ENCODE data around the gene SH3YL1.

SH3YL1 gene

DNA sequence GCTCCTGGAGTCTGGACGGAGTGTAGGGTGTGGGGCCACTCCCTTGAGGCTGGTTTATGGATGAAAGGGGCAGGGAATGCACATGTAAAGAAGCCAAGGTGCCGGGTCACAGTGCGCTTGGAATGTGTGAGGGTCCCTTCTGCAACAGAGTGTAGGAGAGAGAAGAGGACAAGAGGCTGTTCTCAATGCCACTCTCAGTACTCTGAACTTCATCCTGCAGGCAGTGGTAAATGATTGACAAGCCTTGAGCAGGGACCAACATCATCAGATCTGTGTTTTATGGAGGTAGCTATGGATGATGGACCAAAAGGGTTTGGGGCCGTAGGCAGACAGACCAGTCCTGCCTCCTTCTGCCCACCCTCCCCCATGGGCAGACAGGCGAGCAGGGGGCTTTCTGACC is 31.3 kb upstream of the SH3YL1 start:
- Histone ChIP-seq H3K79me2 (ENCODE audit: insufficient read depth, low read length) (no peaks in the 10 kb centered on the region), H3K4me2 (ENCODE audit: low read depth, low read length, poor library complexity, severe bottlenecking) (no peak overlapping the region), H3K36me3 (ENCODE audit: low read length) (no peaks in the 10 kb centered on the region), H3K9ac (ENCODE audit: low read length) (no peak overlapping the region), H3K9me2 (replicated peaks; ENCODE audit: insufficient read depth, low read length) (no peaks in the 10 kb centered on the region), H4K20me1 (ENCODE audit: low read depth, low read length) (no peaks in the 10 kb centered on the region), H3K27ac (ENCODE audit: low read depth, low read length) (no peak overlapping the region), H2AFZ (ENCODE audit: low read depth, low read length, severe bottlenecking) (no peak overlapping the region), H3K9me3 (ENCODE audit: insufficient read depth, low read length) (no peaks in the 10 kb centered on the region), H3K4me3 (ENCODE audit: insufficient read depth, low read length, poor library complexity, severe bottlenecking) (no peak overlapping the region), H3F3A (ENCODE audit: insufficient read depth) (no peaks in the 10 kb centered on the region), H3K27me3 (ENCODE audit: low read length) (no peaks in the 10 kb centered on the region)
- TF ChIP-seq, protein P1, sequence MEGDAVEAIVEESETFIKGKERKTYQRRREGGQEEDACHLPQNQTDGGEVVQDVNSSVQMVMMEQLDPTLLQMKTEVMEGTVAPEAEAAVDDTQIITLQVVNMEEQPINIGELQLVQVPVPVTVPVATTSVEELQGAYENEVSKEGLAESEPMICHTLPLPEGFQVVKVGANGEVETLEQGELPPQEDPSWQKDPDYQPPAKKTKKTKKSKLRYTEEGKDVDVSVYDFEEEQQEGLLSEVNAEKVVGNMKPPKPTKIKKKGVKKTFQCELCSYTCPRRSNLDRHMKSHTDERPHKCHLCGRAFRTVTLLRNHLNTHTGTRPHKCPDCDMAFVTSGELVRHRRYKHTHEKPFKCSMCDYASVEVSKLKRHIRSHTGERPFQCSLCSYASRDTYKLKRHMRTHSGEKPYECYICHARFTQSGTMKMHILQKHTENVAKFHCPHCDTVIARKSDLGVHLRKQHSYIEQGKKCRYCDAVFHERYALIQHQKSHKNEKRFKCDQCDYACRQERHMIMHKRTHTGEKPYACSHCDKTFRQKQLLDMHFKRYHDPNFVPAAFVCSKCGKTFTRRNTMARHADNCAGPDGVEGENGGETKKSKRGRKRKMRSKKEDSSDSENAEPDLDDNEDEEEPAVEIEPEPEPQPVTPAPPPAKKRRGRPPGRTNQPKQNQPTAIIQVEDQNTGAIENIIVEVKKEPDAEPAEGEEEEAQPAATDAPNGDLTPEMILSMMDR (IDR thresholded peaks at IDR 0.05; ENCODE audit: insufficient read depth, low read length, poor library complexity, severe bottlenecking), result no peak
- TF ChIP-seq EZH2phosphoT487 (conservative IDR thresholded peaks at IDR 0.05; ENCODE audit: low read length), result no peak

DNA sequence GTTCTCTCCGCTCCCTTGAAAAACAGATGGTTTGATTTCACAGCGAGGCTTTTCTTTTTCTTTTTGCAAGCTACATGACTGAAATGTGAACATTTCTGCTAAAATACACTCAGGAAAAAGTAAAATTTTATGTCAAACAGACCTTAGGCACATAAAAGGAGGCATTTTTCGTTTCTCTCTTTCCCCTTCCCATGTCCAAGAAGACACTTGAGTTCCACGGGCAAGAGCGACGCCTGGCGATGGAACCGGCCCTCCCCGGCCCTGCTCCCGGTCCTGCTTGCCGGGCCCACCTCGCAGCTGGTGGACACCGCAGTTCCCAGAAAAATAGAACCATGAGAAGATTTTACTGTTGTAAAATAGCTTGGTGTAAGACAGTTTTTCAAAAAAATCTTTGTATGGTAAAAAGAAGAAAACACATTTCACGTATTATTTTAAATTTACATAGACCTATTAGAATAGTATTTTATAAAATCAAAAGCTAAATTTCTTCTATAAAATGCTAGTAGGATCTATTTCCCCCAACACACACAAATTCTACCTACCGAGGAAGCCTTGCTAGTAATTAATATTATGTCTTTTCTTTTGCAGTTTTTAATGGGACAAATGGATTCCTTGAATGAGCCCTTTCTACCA is 26.4 kb upstream of the SH3YL1 start:
- no peaks in the 10 kb centered on the region for H3K9me3 ChIP-seq (ENCODE audit: insufficient read depth, low read length)
- H3K9me2 ChIP-seq (replicated peaks; ENCODE audit: insufficient read depth, low read length), result no peaks in the 10 kb centered on the region
- H3K36me3 ChIP-seq (ENCODE audit: low read length), result no peaks in the 10 kb centered on the region
- TF ChIP-seq EZH2phosphoT487 (conservative IDR thresholded peaks at IDR 0.05; ENCODE audit: low read length), result no peak
- TF ChIP-seq, protein P1 (IDR thresholded peaks at IDR 0.05; ENCODE audit: insufficient read depth, low read length, poor library complexity, severe bottlenecking), result no peak
- no peak overlapping the region for H3K27ac ChIP-seq (ENCODE audit: low read depth, low read length)
- no peaks in the 10 kb centered on the region for H4K20me1 ChIP-seq (ENCODE audit: low read depth, low read length)
- no peaks in the 10 kb centered on the region for H3F3A ChIP-seq (ENCODE audit: insufficient read depth)
- H3K9ac ChIP-seq (ENCODE audit: low read length), result no peak overlapping the region
- H2AFZ ChIP-seq (ENCODE audit: low read depth, low read length, severe bottlenecking), result no peak overlapping the region
- no peaks in the 10 kb centered on the region for H3K27me3 ChIP-seq (ENCODE audit: low read length)
- H3K4me3 ChIP-seq (ENCODE audit: insufficient read depth, low read length, poor library complexity, severe bottlenecking), result no peak overlapping the region
- no peaks in the 10 kb centered on the region for H3K79me2 ChIP-seq (ENCODE audit: insufficient read depth, low read length)
- H3K4me2 ChIP-seq (ENCODE audit: low read depth, low read length, poor library complexity, severe bottlenecking), result no peak overlapping the region

DNA sequence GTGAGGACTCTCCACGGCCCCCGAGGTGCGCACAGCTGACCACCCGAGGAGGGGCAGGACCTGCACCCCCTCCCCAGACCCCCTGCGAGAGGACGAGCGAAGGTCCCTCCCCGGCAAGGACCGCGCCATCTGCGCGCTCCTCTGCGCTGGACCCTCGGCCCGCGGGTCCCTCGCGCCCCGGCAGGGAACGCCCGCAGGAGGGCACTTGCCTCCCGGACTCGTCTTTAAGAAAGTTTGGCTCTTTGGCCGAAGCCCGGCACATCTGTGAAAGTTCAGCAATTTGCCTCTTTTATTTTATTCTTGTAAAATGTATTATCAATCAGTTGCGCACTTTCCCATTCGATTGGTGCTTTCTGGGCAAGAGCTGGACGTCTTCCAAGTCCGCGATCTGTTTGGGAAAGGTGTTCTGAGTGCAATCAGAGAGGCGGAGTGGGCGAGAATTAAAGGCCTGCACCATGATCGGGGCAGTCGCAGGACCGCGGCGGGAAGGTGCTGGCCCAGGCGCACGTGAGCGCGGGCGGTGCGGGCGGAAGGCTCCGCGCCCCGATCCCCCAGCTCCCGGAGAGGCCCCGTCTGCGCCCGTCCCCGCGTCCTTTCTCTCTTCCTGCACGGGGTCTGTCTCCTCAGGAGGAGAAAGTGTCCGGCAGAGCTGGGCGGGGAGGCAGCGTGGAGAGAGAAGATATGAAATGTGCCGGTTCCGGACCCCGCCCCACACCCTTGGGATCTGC is 25.7 kb upstream of the SH3YL1 start:
- no peak overlapping the region for H2AFZ ChIP-seq (ENCODE audit: low read depth, low read length, severe bottlenecking)

More for the DNA sequence above, 25.7 kb upstream of the SH3YL1 start:
- no peaks in the 10 kb centered on the region for H4K20me1 ChIP-seq (ENCODE audit: low read depth, low read length)
- H3K4me2 ChIP-seq (ENCODE audit: low read depth, low read length, poor library complexity, severe bottlenecking), result no peak overlapping the region
- no peaks in the 10 kb centered on the region for H3K9me3 ChIP-seq (ENCODE audit: insufficient read depth, low read length)
- TF ChIP-seq EZH2phosphoT487 (conservative IDR thresholded peaks at IDR 0.05; ENCODE audit: low read length), result no peak
- TF ChIP-seq, protein P1 (IDR thresholded peaks at IDR 0.05; ENCODE audit: insufficient read depth, low read length, poor library complexity, severe bottlenecking), result no peak
- no peak overlapping the region for H3K27ac ChIP-seq (ENCODE audit: low read depth, low read length)
- no peaks in the 10 kb centered on the region for H3K36me3 ChIP-seq (ENCODE audit: low read length)
- H3K4me3 ChIP-seq (ENCODE audit: insufficient read depth, low read length, poor library complexity, severe bottlenecking), result no peak overlapping the region
- H3K27me3 ChIP-seq (ENCODE audit: low read length), result no peaks in the 10 kb centered on the region
- no peak overlapping the region for H3K9ac ChIP-seq (ENCODE audit: low read length)
- no peaks in the 10 kb centered on the region for H3K79me2 ChIP-seq (ENCODE audit: insufficient read depth, low read length)
- H3F3A ChIP-seq (ENCODE audit: insufficient read depth), result no peaks in the 10 kb centered on the region
- no peaks in the 10 kb centered on the region for H3K9me2 ChIP-seq (replicated peaks; ENCODE audit: insufficient read depth, low read length)

Measured in SU-DHL-6 (cell line).